Cardiac muscle cell (in vitro differentiated cells and primary cell): ENCODE results near the gene PHF3. TPM values are rescaled to one million over a fixed set of nuclear protein-coding genes. Genes with fewer than 3 reads are reported as not detected.
"Not testable (repeated sequence)": the region's sequence is repeated elsewhere in the genome, so short reads cannot be mapped to it uniquely, and the experiment has no call there.

ENCODE experiments used
- DNase-seq, 2 donors: peaks; one replicate each; pipeline versions ENCODE4 v3.0.0 to v3.0.0-alpha.2; 2010 to 2017; ENCODE audit warnings: low read depth in 1 of 2, low spot score in 1 of 2
- H3K27ac ChIP-seq: fragments of 200-600 bp; sonication (generic); 2 replicates; pipeline ENCODE4 v1.5.1; 2016
- H3K27me3 ChIP-seq: fragments of 200-600 bp; sonication (generic); 2 replicates; pipeline ENCODE4 v1.6.0; 2016; ENCODE audit warnings: control low read depth
- H3K36me3 ChIP-seq: fragments of 200-600 bp; sonication (generic); 2 replicates; pipeline ENCODE4 v1.5.1; 2016; ENCODE audit warnings: control low read depth
- H3K4me1 ChIP-seq: fragments of 200-600 bp; sonication (generic); 2 replicates; pipeline ENCODE4 v1.8.1; 2017; ENCODE audit warnings: low read depth, mild to moderate bottlenecking, mixed run types
- H3K4me3 ChIP-seq: fragments of 200-600 bp; sonication (generic); 2 replicates; pipeline ENCODE4 v1.5.1; 2016; ENCODE audit warnings: mild to moderate bottlenecking
- H3K9me3 ChIP-seq: fragments of 200-600 bp; sonication (generic); 2 replicates; pipeline ENCODE4 v1.5.1; 2017; ENCODE audit warnings: low read depth, mild to moderate bottlenecking, control low read depth
- CTCF ChIP-seq: IDR thresholded peaks from 2 replicates; pipeline ENCODE4 v1.5.1; 2012; ENCODE audit warnings: low read depth, mild to moderate bottlenecking, low read length
- polyA plus RNA-seq: library from polyadenylated mRNA; unstranded; fragments of >200 nt; fragmentation: Nextera tagmentation; extraction: Ambion mirVana; gene quantifications from 2 replicates; pipeline ENCODE4 v1.2.1, GENCODE V29; 2016
- total RNA-seq: library from RNA; depleted of rRNA; stranded (reverse); fragments of >200 nt; gene quantifications from 2 replicates; pipeline ENCODE4 v1.2.3, GENCODE V29; 2016

Gene PHF3
- total and polyA plus RNA-seq, 2 experiments from 2014 or later, result 13.1 to 55.8 TPM

GRCh38 chr6:63724721-63725120, 89.1 kb downstream of the PHF3 start:
- Histone ChIP-seq H3K4me1 (no peaks in the 10 kb centered on the region), H3K27me3 (no peaks in the 10 kb centered on the region), H3K4me3 (no peak overlapping the region), H3K27ac (no peak overlapping the region), H3K9me3 (no peaks in the 10 kb centered on the region), H3K36me3 (no peaks in the 10 kb centered on the region)
- no peak for TF ChIP-seq CTCF
- no peak for DNase-seq

- Histone ChIP-seq H3K36me3 (no peaks in the 10 kb centered on the region), H3K4me3 (no peak overlapping the region), H3K4me1 (no peaks in the 10 kb centered on the region), H3K27me3 (no peaks in the 10 kb centered on the region), H3K9me3 (no peaks in the 10 kb centered on the region), H3K27ac (no peak overlapping the region)
- no peak for TF ChIP-seq CTCF
- no peak for DNase-seq
Measured at GRCh38 chr6:63730311-63730710, 94.7 kb downstream of the PHF3 start.

GRCh38 chr6:63731930-63732329, 96.3 kb downstream of the PHF3 start:
- no peak for TF ChIP-seq CTCF
- Histone ChIP-seq H3K36me3 (no peaks in the 10 kb centered on the region), H3K27ac (no peak overlapping the region), H3K9me3 (no peaks in the 10 kb centered on the region), H3K4me3 (no peak overlapping the region), H3K4me1 (no peaks in the 10 kb centered on the region), H3K27me3 (no peaks in the 10 kb centered on the region)
- DNase-seq, result no peak

GRCh38 chr6:63732336-63732735, 96.7 kb downstream of the PHF3 start:
- Histone ChIP-seq H3K27me3 (no peaks in the 10 kb centered on the region), H3K4me3 (no peak overlapping the region), H3K4me1 (no peaks in the 10 kb centered on the region), H3K27ac (no peak overlapping the region), H3K36me3 (no peaks in the 10 kb centered on the region), H3K9me3 (no peaks in the 10 kb centered on the region)
- TF ChIP-seq CTCF, result no peak
- DNase-seq, result no peak

GRCh38 chr6:63734923-63735322, 99.3 kb downstream of the PHF3 start:
- H3K4me3 ChIP-seq, result no peak overlapping the region
- H3K27ac ChIP-seq, result no peak overlapping the region
- H3K9me3 ChIP-seq, result no peaks in the 10 kb centered on the region
- H3K4me1 ChIP-seq, result no peaks in the 10 kb centered on the region
- DNase-seq, result no peak
- no peaks in the 10 kb centered on the region for H3K27me3 ChIP-seq
- H3K36me3 ChIP-seq, result no peaks in the 10 kb centered on the region
- no peak for TF ChIP-seq CTCF

GRCh38 chr6:63738190-63738589, 102.6 kb downstream of the PHF3 start:
- H3K4me1 ChIP-seq, result peaks cover 11% of the 10 kb centered on the region

More at GRCh38 chr6:63738190-63738589, 102.6 kb downstream of the PHF3 start:
- not testable (repeated sequence) for H3K36me3 ChIP-seq, H3K4me3 ChIP-seq, H3K9me3 ChIP-seq, DNase-seq, H3K27ac ChIP-seq, H3K27me3 ChIP-seq
